ENCODE measurements around the gene TBC1D22A. TPM values are rescaled to one million over a fixed set of nuclear protein-coding genes. Genes with fewer than 3 reads are reported as not detected.

TBC1D22A gene
- total RNA-seq, 1 experiment from 2014 or later, result 20.9 TPM

DNA sequence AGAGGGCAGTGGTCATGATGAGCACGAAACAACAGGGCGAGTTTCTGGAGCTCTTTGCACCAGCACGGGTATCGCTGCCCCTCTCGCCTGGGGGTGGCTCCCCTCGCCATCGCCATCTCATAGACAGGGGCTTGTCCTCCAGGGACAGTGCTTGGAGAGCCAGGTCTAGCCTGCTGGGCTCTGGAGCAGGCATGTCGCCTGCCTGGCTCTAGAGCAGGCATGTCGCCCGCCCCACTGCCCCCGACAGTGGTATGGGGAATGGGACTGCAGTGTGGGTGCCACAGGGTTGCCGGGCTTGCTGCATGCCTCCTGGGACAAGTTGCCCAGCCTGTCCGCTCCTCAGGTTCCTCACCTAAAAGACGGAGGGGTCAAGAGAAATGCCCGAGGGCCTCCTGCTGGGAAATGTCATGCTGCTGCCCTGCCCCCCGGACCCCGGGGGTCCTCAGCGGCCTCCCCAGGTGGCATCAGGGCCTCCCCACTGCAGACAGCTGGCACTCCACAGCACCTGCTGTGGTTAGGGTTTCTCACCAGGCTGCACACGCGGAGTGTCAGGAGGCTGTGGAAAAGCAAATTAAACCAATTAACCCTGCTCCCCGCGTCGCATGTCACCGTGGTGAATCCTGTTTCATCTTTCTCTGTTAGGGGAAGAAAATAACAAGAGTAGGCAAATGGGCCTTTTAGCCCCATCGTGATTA lies 403.0 kb downstream of the TBC1D22A start:
- no peak for ATAC-seq
- H2AFZ ChIP-seq (ENCODE audit: low read depth, low read length, poor library complexity, severe bottlenecking), result no peak overlapping the region
- intact Hi-C loops (cut with micrococcal nuclease), result no loop called here

More for the DNA sequence above, 403.0 kb downstream of the TBC1D22A start:
- Histone ChIP-seq H3K4me1 (ENCODE audit: control insufficient read depth in 1 of 2, insufficient read depth in 2 of 2, low read length in 2 of 2) (no peaks in the 10 kb centered on the region), H3K9ac (ENCODE audit: low read length) (no peak overlapping the region), H3K9me3 (ENCODE audit: control insufficient read depth in 1 of 2, insufficient read depth in 1 of 2, low read depth in 1 of 2, low read length in 2 of 2) (no peaks in the 10 kb centered on the region), H3K9me2 (ENCODE audit: insufficient read depth) (no peaks in the 10 kb centered on the region), H3K4me2 (ENCODE audit: low read length) (no peak overlapping the region), H4K20me1 (ENCODE audit: insufficient read depth) (no peaks in the 10 kb centered on the region), H3K27ac (ENCODE audit: low read depth, low read length) (no peak overlapping the region), H3K27me3 (ENCODE audit: insufficient read depth, low read length) (no peaks in the 10 kb centered on the region), H3K79me2 (ENCODE audit: insufficient read depth, low read length) (no peaks in the 10 kb centered on the region), H3K4me3 (replicated peaks in 1 of 2; ENCODE audit: low read depth in 1 of 2, low read length in 2 of 2) (no peak overlapping the region), H3K36me3 (ENCODE audit: control insufficient read depth in 1 of 2, insufficient read depth in 2 of 2, low read length in 2 of 2) (no peaks in the 10 kb centered on the region)
- ChIA-PET RAD21 (ENCODE audit: low non-redundant PET in 1 of 2, low total read pairs in 2 of 2, uncharacterized antibody in 2 of 2, unreplicated experiment in 2 of 2) (no interaction called here), CTCF (no interaction called here), POLR2A (no interaction called here)
- BruUV-seq (replicated peaks), result no TSS peak
- DNase-seq (ENCODE audit: low read depth, low spot score), result no peak
- no peak for TF ChIP-seq TCF7L2 (IDR thresholded peaks at IDR 0.05; ENCODE audit: borderline replicate concordance, extremely low read depth, insufficient read depth, insufficient read length)
- TF ChIP-seq SRF (IDR thresholded peaks at IDR 0.05; ENCODE audit: low read depth), result no peak
- TF ChIP-seq SIN3A (IDR thresholded peaks at IDR 0.05; ENCODE audit: low read depth), result no peak
- TF ChIP-seq REST (IDR thresholded peaks at IDR 0.05; ENCODE audit: low read depth), result no peak
